Measurements from ENCODE around the gene CEACAM21.

CEACAM21 gene

DNA sequence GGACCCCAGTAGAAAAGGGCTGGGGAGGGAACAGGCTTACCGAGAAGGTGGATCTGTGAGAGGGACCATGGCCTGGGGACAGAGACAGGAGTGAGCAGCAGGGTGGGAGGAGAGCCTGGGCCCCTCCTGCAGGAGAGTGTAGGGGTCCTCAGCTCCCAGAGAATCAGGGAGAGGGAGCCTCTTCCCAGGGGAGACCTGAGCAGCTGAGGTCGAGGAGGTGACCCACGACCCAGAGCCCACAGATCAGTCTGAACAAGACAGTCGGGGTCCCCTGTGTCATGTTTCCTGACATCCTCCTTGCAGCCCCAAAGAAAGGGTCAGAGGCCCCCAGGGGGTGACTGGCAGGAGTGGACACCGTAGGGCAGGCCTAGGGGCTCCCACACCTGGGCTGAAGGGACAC lies 44.2 kb downstream of the CEACAM21 start:
- no peak for DNase-seq

DNA sequence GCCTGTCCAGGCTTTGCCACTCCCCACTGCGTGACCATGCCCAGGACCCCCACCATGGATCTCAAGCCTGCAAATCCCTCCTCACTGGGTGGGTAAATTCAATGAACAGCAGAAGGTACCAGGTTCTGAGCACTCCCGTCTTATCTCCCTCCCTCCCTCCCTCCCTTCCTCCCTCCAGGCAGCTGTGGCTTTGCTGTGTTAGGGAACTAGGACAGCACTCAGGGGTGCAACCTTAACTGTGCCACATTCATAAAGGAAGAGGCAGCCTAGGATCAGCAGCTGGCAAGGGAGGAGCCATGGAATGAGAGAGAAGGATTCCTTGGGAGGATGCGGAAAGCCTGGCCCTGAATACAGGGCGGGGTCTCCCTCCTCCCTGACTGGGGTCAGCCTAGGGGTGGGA lies 45.3 kb downstream of the CEACAM21 start:
- no peak for DNase-seq

DNA sequence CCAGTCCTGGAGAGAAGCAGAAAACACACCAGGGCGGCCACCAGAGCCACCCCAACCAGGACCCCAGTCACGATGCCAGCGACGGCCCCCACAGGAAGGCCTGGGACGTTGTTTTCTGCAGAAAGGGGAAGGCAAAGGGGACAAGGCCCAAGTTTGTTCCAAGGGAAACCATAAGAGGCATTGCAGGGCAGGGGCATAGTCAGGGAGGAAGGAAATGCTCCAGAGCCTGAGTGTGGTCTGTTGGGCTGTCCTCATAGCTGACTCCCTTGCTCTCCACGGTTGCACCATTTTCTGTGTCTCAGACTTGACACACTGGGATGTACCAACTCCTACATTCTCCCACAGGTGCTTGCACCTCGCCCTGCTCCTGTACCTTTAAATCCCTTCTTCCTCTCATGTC lies 45.7 kb downstream of the CEACAM21 start:
- no peak for DNase-seq

DNA sequence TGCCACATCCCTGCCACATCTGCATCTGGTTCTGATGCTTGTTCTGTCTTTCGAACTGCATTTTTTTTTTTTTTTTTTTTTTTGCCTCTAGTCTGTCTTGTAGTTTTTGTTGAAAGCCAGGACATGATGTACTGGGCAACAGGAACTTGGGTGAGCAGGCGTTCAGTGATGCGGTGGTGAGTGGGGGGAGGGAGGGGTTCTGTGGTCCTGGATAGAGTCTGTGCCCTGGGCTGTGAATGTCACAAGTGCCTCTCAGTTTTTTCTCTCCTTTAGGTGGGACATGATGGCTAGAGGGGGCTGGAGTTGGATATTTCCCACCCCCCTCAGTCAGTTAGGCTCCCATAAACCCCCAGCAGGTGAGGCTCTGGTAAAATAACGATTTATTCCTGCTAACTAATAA lies 47.4 kb downstream of the CEACAM21 start:
- DNase-seq: no peak

DNA sequence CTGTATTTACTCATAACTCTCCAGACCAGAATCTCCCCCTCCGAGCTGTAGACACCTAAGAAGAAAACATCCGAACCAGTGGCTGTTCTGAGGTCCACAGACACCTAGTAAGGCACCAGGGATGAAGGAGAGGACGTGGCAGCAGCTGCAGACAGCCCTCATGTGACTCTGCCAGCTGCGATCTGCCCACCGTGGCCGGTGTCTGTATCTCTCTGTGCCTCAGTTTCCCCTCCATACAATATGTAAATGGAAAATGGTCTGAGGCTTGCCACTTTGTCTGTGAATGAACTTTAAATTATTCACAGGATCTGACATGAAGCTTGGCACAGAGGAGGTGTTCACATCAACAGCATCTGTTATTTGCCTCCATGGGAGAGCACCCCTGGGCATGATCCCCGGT lies 48.5 kb downstream of the CEACAM21 start:
- no peak for DNase-seq

DNA sequence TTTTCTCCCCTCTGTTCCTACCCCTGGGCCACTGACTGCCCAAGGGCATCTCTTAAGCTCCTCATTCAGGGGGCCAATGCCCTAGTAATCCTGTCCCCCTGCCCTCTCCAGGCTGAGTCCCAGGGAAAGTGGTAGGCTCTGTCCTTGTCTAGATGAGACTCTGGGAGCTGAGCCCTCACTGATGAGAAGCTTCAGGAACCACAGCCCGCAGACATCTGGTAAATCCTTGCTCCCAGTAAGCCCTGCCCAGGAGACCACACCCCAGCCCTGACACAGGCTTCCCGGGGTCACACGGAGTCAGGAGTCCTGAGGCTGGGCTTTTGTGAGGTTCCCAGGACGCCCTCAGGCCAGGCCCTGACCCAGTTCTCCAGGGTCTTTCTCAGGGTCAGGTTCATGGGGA lies 49.0 kb downstream of the CEACAM21 start:
- no peak for DNase-seq

DNA sequence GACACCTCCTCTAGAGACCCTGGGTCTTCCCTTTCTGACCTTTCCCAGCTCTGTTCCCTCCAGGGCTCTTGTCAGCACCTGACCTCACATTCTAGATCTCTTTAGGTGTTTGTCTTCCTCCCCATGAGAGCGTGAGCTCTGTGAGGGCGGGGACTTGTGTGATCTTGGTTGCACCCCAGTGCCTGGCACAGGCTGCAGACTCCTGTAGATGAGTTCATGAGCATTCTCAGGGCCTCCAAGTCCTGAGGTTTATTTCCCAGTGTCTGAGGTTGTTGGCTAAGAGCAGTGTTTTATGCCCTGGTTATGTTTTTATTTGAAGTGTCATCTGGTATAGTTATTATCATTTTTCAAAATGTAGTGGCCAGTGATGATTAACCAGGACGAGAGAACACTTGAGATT lies 50.3 kb downstream of the CEACAM21 start:
- no peak for DNase-seq

DNA sequence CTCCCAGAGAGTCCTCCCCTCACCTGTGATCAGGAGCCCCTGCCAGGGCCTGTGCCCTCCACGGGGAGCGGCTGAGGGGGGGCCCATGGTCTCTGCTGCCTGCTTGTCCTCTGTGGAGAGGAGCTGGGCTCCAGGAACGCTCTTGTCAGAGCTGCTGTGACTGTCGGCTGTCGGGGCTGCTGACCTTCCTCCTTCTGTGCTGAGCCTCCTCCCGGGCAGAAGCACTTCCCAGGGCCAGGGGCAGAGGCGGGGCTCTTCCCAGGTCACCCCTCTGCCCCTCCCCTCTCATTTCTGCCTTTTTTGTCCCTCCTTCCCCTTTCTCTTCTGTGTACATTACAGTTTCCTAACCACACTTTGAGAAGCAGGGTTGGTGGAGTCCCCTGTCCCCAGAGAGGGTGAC lies 50.9 kb downstream of the CEACAM21 start, which contains the start of gene CEACAM4:
Gene CEACAM4 (minus strand): TSS at position 198 of the 400 bp plus-strand sequence. CDS start 111 bp downstream, at position 87.
- DNase-seq: no peak

DNA sequence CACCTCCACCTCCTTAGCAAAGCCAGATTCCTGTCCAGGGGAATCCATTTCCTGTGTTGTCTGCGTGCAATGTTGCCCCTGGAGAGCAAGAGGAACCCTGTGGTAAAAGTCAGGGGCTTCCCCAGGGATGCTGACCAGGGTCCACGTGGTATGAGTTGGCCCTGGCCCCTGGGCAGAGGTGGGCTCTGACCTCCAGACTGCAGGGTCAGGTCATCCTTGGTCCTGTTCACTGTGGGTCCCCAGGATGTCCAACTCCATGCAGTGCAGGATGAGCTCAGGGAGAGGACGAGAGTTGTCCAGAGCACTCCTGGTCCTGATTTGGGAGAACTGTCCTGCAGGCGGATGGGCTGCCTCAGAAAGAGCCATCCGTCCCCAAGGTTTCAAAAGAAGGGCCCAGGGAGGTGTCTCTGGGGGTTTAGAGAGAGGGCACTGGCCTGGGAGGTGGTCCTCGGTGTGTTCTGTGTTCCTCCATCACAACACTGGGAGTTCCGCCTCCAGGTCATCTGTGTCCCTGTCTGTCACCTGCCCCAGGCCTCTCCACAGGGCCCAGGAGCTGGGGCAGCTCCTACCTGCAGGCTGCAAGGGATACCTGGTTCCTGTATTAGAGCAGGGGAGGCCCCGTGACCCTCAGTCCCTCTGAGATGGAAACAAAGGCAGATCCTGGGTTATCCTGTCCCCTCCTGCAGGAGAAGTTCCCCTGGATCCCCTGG lies 52.2 kb downstream of the CEACAM21 start:
- DNase-seq: no peak
